ENCODE measurements around the gene BCAR3.

The BCAR3 gene

GRCh38 chr1:93723110-93723509 is 41.5 kb upstream of the BCAR3 start:
- in situ Hi-C loops (cut with HindIII; ENCODE audit: low sequenced_read_pairs): no loop called here
- no peak for TF ChIP-seq CTCF (IDR thresholded peaks at IDR 0.05; ENCODE audit: low read depth, low read length, missing control alignments)
- H3K4me3 ChIP-seq (ENCODE audit: low read depth, low read length): no peak overlapping the region
- no peak for DNase-seq (ENCODE audit: low read depth)

GRCh38 chr1:93722081-93723031 is 40.7 kb upstream of the BCAR3 start:
- DNase-seq (ENCODE audit: low read depth): no peak
- H3K4me3 ChIP-seq (ENCODE audit: low read depth, low read length): no peak overlapping the region
- peak; percentile 4 for TF ChIP-seq CTCF (IDR thresholded peaks at IDR 0.05; ENCODE audit: low read depth, low read length, missing control alignments)
- in situ Hi-C loops (cut with HindIII; ENCODE audit: low sequenced_read_pairs): no loop called here

DNA sequence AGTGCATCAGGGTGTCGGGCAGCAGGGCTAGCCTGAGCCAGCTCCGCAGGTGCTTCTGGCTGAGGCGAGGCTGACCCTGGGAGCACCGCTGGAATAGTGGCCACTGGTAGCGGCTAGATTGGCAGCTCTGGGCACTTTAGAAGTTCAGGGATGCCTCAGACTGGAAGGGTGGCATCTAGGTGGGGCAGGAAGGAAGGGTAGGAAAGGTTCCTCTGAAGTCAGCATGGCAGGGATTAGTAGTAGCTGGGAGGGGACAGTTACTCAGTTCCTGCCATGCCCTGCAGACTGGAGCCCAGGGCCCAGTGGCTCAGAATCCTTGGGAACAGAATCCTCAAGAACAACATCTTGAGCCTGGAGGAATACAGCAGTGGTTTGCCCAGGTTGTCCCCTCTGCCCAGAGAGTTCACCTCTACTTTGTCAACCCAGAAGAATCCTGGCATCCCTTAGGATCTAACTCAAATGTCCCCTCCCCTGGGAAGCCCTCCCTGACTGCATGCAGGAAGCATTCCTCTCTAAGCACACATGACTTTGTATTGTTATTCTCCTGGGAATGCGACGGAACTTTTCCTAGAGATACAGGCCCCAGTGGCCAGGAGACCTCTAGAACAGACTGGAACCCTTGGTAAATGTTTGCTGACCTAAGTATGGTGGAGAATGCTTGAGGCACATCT is 39.5 kb upstream of the BCAR3 start:
- in situ Hi-C loops (cut with HindIII; ENCODE audit: low sequenced_read_pairs): no loop called here
- TF ChIP-seq CTCF (IDR thresholded peaks at IDR 0.05; ENCODE audit: low read depth, low read length, missing control alignments): no peak
- DNase-seq (ENCODE audit: low read depth): no peak
- H3K4me3 ChIP-seq (ENCODE audit: low read depth, low read length): no peak overlapping the region

DNA sequence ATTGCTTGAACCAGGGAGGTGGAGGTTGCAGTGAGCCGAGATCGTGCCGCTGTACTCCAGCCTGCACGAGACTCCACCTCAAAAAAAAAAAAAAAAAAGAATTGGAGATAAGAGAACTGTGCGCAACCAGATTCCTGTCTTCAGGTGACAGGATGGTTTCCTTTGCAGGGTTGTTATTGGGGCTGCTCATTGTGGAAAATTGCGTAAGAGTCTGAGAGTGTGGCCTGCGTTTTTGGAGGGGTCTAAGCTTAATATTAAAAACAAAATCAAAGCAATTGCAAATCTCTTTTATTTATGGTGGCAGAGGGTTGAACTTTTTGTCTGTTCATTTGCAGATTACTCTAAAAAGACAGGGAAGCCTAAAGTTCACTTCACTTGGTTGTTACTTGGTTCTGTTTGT is 36.0 kb upstream of the BCAR3 start:
- DNase-seq (ENCODE audit: low read depth): no peak
- in situ Hi-C loops (cut with HindIII; ENCODE audit: low sequenced_read_pairs): no loop called here
- no peak overlapping the region for H3K4me3 ChIP-seq (ENCODE audit: low read depth, low read length)
- TF ChIP-seq CTCF (IDR thresholded peaks at IDR 0.05; ENCODE audit: low read depth, low read length, missing control alignments): no peak

DNA sequence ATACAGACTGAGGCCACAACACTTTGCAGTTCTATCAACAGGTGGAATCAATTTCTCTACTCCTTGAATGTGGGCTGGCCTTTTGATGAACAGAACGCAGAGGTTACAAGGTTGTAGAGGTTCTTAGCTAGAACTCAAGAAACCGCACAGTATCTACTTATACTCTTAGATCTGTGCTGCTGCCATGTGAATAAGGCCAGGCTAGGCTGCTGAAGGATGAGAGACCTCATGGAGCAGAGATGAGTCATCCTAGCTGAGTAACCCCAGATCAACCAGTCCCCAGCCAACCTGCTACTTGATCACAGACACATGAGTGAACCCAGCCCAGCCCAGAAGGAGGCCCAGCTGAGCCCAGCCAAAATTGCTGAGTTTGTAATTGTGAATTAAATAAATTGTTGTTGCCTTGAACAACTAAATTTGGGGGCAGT is 35.3 kb upstream of the BCAR3 start:
- in situ Hi-C loops (cut with HindIII; ENCODE audit: low sequenced_read_pairs): no loop called here
- no peak for TF ChIP-seq CTCF (IDR thresholded peaks at IDR 0.05; ENCODE audit: low read depth, low read length, missing control alignments)
- no peak for DNase-seq (ENCODE audit: low read depth)
- no peak overlapping the region for H3K4me3 ChIP-seq (ENCODE audit: low read depth, low read length)

- DNase-seq (ENCODE audit: low read depth): no peak
- no peak overlapping the region for H3K4me3 ChIP-seq (ENCODE audit: low read depth, low read length)
- TF ChIP-seq CTCF (IDR thresholded peaks at IDR 0.05; ENCODE audit: low read depth, low read length, missing control alignments): no peak
- in situ Hi-C loops (cut with HindIII; ENCODE audit: low sequenced_read_pairs): no loop called here
Measured at GRCh38 chr1:93716163-93716562, 34.5 kb upstream of the BCAR3 start.
